ENCODE measurements around the gene IKBKG. TPM values are rescaled to one million over a fixed set of nuclear protein-coding genes. Genes with fewer than 3 reads are reported as not detected.

Gene IKBKG
- total RNA-seq, 1 donor from 2014 or later, result 37.5 TPM

DNA sequence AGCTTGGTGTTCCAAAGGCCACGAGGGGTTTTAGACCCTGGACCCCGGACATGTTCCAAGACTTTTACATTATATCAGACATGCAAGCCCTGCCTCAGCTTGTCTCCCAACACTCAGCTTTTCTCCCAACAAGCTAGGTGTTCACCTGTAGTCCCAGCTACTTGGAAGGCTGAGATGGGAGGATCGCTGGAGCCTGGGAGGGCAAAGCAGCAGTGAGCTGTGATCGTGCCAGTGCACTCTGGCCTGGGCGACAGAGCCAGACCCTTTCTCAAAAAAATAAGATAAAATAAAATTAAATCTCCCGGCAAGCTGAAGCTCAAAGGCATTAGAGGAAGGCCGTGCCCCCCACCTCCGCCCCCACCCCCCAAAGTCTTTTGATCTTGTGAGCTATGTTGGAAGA, 51.2 kb downstream of the IKBKG start:
- DNase-seq (ENCODE audit: low spot score in 2 of 2), result peak in 1 of 2 donors; percentile 24
- TF ChIP-seq, protein P1, sequence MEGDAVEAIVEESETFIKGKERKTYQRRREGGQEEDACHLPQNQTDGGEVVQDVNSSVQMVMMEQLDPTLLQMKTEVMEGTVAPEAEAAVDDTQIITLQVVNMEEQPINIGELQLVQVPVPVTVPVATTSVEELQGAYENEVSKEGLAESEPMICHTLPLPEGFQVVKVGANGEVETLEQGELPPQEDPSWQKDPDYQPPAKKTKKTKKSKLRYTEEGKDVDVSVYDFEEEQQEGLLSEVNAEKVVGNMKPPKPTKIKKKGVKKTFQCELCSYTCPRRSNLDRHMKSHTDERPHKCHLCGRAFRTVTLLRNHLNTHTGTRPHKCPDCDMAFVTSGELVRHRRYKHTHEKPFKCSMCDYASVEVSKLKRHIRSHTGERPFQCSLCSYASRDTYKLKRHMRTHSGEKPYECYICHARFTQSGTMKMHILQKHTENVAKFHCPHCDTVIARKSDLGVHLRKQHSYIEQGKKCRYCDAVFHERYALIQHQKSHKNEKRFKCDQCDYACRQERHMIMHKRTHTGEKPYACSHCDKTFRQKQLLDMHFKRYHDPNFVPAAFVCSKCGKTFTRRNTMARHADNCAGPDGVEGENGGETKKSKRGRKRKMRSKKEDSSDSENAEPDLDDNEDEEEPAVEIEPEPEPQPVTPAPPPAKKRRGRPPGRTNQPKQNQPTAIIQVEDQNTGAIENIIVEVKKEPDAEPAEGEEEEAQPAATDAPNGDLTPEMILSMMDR (IDR thresholded peaks at IDR 0.05), result no peak
- intact Hi-C loops (cut with DNase I), result no loop called here
- no peaks in the 10 kb centered on the region for H3K4me1 ChIP-seq
- H3K9me3 ChIP-seq, result no peaks in the 10 kb centered on the region
- H3K27ac ChIP-seq, result no peak overlapping the region
- no peaks in the 10 kb centered on the region for H3K27me3 ChIP-seq
- no peak overlapping the region for H3K4me3 ChIP-seq
- H3K36me3 ChIP-seq, result no peaks in the 10 kb centered on the region

DNA sequence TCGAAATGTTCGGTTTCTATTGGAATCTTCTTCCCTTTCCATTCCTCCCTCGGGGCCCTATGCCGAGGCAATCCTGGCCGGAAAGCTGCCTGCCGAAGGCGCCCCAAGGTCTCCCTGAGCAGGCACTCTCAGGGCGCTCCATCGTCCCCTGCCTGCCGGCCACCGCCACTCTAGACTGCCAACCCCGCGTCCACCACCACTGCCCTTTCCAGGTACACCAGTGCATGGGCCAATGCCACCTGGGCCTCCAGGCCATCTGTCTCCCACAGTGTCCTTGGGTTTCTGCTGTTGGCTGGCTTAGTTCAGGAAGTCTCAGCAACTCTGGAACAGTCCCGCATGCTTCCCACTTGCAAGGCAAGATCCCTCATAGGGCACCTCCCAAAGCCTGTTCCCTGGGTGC, 52.1 kb downstream of the IKBKG start:
- Histone ChIP-seq H3K36me3 (no peaks in the 10 kb centered on the region), H3K27ac (no peak overlapping the region), H3K27me3 (no peaks in the 10 kb centered on the region), H3K4me1 (no peaks in the 10 kb centered on the region), H3K4me3 (no peak overlapping the region), H3K9me3 (no peaks in the 10 kb centered on the region)
- intact Hi-C loops (cut with DNase I), result no loop called here
- TF ChIP-seq, protein P1 (IDR thresholded peaks at IDR 0.05), result no peak
- DNase-seq (ENCODE audit: low spot score in 2 of 2), result peak in 1 of 2 donors; percentile 38

DNA sequence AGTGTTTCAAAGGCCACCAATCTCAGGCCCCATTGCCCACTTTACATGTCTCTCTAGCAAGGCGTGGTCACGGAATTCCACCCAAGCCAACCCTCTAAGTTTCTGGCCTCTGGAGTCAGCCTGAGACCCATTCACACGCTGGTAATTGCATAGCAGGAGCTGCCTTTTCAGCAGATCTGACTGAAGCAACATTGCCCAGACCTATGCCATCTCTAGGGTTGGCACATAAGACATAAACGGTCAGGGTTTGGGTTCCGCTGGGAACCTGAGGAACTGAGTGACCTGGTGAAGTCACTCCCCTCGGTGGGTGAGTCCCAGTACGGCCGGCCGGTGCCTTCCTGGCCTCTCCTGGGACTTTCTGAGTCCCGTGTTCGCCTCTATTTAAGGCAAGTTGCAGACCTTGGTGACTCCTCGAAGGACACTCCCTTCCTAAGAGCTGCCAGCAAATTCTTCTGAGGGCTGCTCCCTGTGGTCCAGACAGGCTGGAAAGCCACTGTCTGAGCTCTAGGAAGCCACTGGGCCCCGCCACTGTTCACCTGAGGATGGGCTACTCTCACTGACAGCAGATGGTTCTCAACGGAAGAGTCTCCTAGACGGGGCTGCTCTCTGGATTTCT, 53.4 kb downstream of the IKBKG start:
- intact Hi-C loops (cut with DNase I), result no loop called here
- no peak overlapping the region for H3K27ac ChIP-seq
- no peak overlapping the region for H3K4me3 ChIP-seq
- no peaks in the 10 kb centered on the region for H3K36me3 ChIP-seq
- H3K4me1 ChIP-seq, result no peaks in the 10 kb centered on the region
- peak in 1 of 2 donors; percentile 19 for DNase-seq (ENCODE audit: low spot score in 2 of 2)
- TF ChIP-seq, protein P1 (IDR thresholded peaks at IDR 0.05), result no peak
- no peaks in the 10 kb centered on the region for H3K9me3 ChIP-seq
- no peaks in the 10 kb centered on the region for H3K27me3 ChIP-seq

DNA sequence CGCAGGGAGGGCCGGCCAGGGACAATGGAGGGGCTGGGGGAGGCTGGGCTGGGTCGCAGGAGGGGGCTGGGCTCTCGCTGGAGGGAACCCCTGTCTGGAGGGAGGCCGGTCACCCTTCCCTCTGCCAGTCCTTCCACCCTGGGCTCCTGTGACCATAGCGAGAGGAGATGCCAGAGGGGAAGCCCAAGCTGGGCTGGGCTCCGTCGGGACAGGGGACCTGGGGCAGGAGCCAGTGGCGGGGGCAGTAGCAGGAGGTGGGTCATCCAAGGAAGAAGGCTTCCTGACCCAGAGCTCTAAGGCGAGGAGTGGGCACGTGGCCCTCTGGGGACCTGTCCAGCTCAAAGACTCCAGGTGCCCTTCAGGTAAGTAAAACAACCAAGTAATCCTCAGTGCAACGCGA, 54.8 kb downstream of the IKBKG start:
- Histone ChIP-seq H3K27ac (no peak overlapping the region), H3K4me3 (no peak overlapping the region), H3K9me3 (no peaks in the 10 kb centered on the region), H3K36me3 (no peaks in the 10 kb centered on the region), H3K27me3 (no peaks in the 10 kb centered on the region), H3K4me1 (no peaks in the 10 kb centered on the region)
- intact Hi-C loops (cut with DNase I), result no loop called here
- TF ChIP-seq, protein P1 (IDR thresholded peaks at IDR 0.05), result no peak
- peak in 1 of 2 donors; percentile 61 for DNase-seq (ENCODE audit: low spot score in 2 of 2)

DNA sequence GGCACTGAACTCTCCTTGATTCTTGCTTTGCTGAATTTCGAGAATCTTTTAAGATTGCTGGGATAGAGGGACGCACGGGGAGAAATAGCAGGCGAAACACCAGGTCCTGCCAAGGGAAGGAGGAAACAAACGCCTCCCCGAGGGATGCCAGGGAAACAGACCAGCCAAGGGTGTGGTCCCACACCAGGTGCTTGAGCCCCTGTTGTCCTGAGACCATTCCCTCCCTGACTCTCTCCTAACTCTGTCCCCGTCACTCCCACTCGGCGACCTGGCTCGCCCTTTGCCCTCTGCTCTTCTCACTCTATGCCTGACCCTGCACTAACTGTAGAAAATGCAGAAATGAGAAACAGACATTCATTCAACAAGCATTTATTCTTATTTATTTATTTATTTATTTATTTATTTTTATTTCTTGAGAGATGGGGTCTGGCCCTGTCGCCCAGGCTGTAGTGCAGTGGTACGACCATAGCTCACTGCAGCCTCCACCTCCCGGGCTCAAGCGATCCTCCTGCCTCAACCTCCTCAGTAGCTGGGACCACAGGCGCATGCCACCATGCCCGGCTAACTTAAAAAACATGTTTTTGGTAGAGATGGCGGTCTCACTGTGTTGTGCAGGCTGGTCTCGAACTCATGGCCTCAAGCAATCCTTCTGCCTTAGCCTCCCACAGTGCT, 55.5 kb downstream of the IKBKG start:
- TF ChIP-seq, protein P1 (IDR thresholded peaks at IDR 0.05), result no peak
- H3K4me3 ChIP-seq, result no peak overlapping the region
- peak in 1 of 2 donors; percentile 22 for DNase-seq (ENCODE audit: low spot score in 2 of 2)
- peak overlapping the region in 1 of 2 donors; percentile 49 for H3K27ac ChIP-seq
- intact Hi-C loops (cut with DNase I), result no loop called here
- H3K27me3 ChIP-seq, result no peaks in the 10 kb centered on the region
- no peaks in the 10 kb centered on the region for H3K4me1 ChIP-seq
- H3K9me3 ChIP-seq, result no peaks in the 10 kb centered on the region
- no peaks in the 10 kb centered on the region for H3K36me3 ChIP-seq
